HepG2 (cell line): ENCODE data around the gene ADCY9. TPM values are rescaled to one million over a fixed set of nuclear protein-coding genes. Genes with fewer than 3 reads are reported as not detected.

Experiments
- ATAC-seq: fragments of 200-7000 bp; cut with Tn5 transposase; 3 replicates; pipeline ENCODE4 v1.9.1; 2020; ENCODE audit warnings: mild to moderate bottlenecking, moderate library complexity
- BruUV-seq: library from RNA; stranded (reverse); fragments of 400-500 nt; replicated peaks from 2 replicates; lab custom pipeline; 2021; lab: Mats Ljungman, UMichigan
- CTCF ChIA-PET: fragments of 300-600 bp; formaldehyde crosslinking; extraction: SDS; loops from one replicate; lab custom pipeline; 2021; ENCODE audit warnings: low total read pairs, inconsistent platforms, low intra/inter-chr PET ratio; lab: Yijun Ruan, JAX
- POLR2A ChIA-PET: fragments of 350-600 bp; sonication (Branson Sonifier 250); formaldehyde crosslinking; loops from one replicate; lab custom pipeline; 2020; ENCODE audit warnings: antibody characterized with exemption, inconsistent platforms; lab: Yijun Ruan, JAX
- DNase-seq: peaks from one replicate; pipeline ENCODE4 v3.0.0-alpha.2; 2015; ENCODE audit warnings: low spot score
- FAIRE-seq: peaks from 3 replicates; lab custom pipeline; 2011; peaks lifted over from hg19 to GRCh38; lab: Jason Lieb, UNC
- H2AFZ ChIP-seq: one replicate; pipeline ENCODE4 v1.6.1; 2011; ENCODE audit warnings: low read length, inconsistent platforms
- H3K27ac ChIP-seq: fragments of 300-600 bp; 3 replicates; pipeline ENCODE4 v1.8.0; 2011; ENCODE audit warnings: mixed run types, mild to moderate bottlenecking, mixed read lengths, low read length, inconsistent platforms; ENCODE audit not compliant: insufficient read depth; ENCODE audit errors: extremely low read length
- H3K27me3 ChIP-seq, 2 experiments: fragments of 200-600 bp in 1 of 2; 2 replicates in 1 of 2; 3 replicates in 1 of 2; pipeline versions ENCODE4 v1.6.0 to v1.8.0; 2011; ENCODE audit warnings: low read length in 2 of 2, mild to moderate bottlenecking in 2 of 2, moderate library complexity in 2 of 2, inconsistent platforms in 1 of 2; ENCODE audit not compliant: insufficient read depth in 2 of 2, control insufficient read depth in 1 of 2
- H3K36me3 ChIP-seq, 2 experiments: fragments of 200-600 bp in 1 of 2; replicated peaks in 1 of 2; 2 replicates in 1 of 2; 3 replicates in 1 of 2; pipeline versions ENCODE4 v1.5.1 to v1.8.0; 2011; ENCODE audit warnings: low read length in 2 of 2, inconsistent platforms in 1 of 2; ENCODE audit not compliant: insufficient read depth in 2 of 2, control insufficient read depth in 1 of 2
- H3K4me1 ChIP-seq: 2 replicates; pipeline ENCODE4 v1.5.1; 2012; ENCODE audit warnings: low read length, inconsistent platforms; ENCODE audit not compliant: insufficient read depth
- H3K4me2 ChIP-seq: 2 replicates; pipeline ENCODE4 v1.6.0; 2011; ENCODE audit warnings: low read depth, low read length, inconsistent platforms
- H3K4me3 ChIP-seq, 3 experiments: fragments of 200-600 bp in 1 of 3; sonication (generic), shearing (Covaris generic) in 1 of 3; replicated peaks in 1 of 3; 2 replicates each; pipeline ENCODE4 v1.5.1; 2011 to 2016; ENCODE audit warnings: low read length in 3 of 3, inconsistent platforms in 2 of 3, low read depth in 2 of 3, mild to moderate bottlenecking in 2 of 3, control low read depth in 1 of 3, mixed read lengths in 1 of 3; ENCODE audit not compliant: insufficient read depth in 1 of 3
- H3K79me2 ChIP-seq: one replicate; pipeline ENCODE4 v1.6.1; 2011; ENCODE audit warnings: low read length, inconsistent platforms; ENCODE audit not compliant: insufficient read depth
- H3K9ac ChIP-seq: 2 replicates; pipeline ENCODE4 v1.6.0; 2011; ENCODE audit warnings: mild to moderate bottlenecking, low read depth, low read length, inconsistent platforms; ENCODE audit not compliant: insufficient read depth
- H3K9me3 ChIP-seq: 2 replicates; pipeline ENCODE4 v1.5.1; 2012; ENCODE audit warnings: mild to moderate bottlenecking, low read length
- H4K20me1 ChIP-seq: 2 replicates; pipeline ENCODE4 v1.6.0; 2011; ENCODE audit warnings: inconsistent platforms, mild to moderate bottlenecking, low read length, moderate library complexity; ENCODE audit not compliant: insufficient read depth
- CEBPB ChIP-seq: IDR thresholded peaks from 2 replicates; pipeline ENCODE4 v1.6.1; 2011; ENCODE audit warnings: low read depth, low read length, improper control_type of control experiment, borderline replicate concordance
- HES4 ChIP-seq: sonication (generic); formaldehyde crosslinking; IDR thresholded peaks from 2 replicates; pipeline ENCODE4 v1.9.0; 2021; ENCODE audit warnings: mild to moderate bottlenecking, missing genetic modification reagents, borderline replicate concordance
- MATR3 ChIP-seq: sonication (generic); formaldehyde crosslinking; IDR thresholded peaks from 2 replicates; pipeline ENCODE4 v1.4.0; 2020; ENCODE audit warnings: missing genetic modification reagents
- MYC ChIP-seq: sonication (generic); formaldehyde crosslinking; IDR thresholded peaks from 2 replicates; pipeline ENCODE4 v1.9.0; 2021; ENCODE audit warnings: missing genetic modification reagents, borderline replicate concordance
- SMARCE1 ChIP-seq: fragments of 450-650 bp; IDR thresholded peaks from 2 replicates; pipeline ENCODE4 v1.6.1; 2017; ENCODE audit warnings: borderline replicate concordance
- SRSF9 ChIP-seq: fragments of 200-400 bp; formaldehyde crosslinking; IDR thresholded peaks from 2 replicates; pipeline ENCODE4 v1.6.1; 2018; ENCODE audit warnings: borderline replicate concordance, mild to moderate bottlenecking, low read depth, low read length; ENCODE audit not compliant: insufficient read depth, poor library complexity, severe bottlenecking
- ZBTB38 ChIP-seq: sonication (generic); formaldehyde crosslinking; IDR thresholded peaks from 2 replicates; pipeline ENCODE4 v1.5.1; 2020; ENCODE audit warnings: mild to moderate bottlenecking, missing genetic modification reagents
- ZNF460 ChIP-seq: sonication (generic); formaldehyde crosslinking; IDR thresholded peaks from 2 replicates; pipeline ENCODE4 v1.5.1; 2020; ENCODE audit warnings: missing genetic modification reagents, mild to moderate bottlenecking, borderline replicate concordance
- ZNF552 ChIP-seq: sonication (generic); formaldehyde crosslinking; IDR thresholded peaks from 2 replicates; pipeline ENCODE4 v1.9.0; 2022; ENCODE audit warnings: missing genetic modification reagents, mild to moderate bottlenecking, borderline replicate concordance
- ZNF761 ChIP-seq: sonication (generic); formaldehyde crosslinking; conservative IDR thresholded peaks from 2 replicates; pipeline ENCODE4 v1.4.0; 2020; ENCODE audit warnings: mild to moderate bottlenecking, missing genetic modification reagents
- ZSCAN9 ChIP-seq: IDR thresholded peaks from 2 replicates; pipeline ENCODE4 v1.6.1; 2016; ENCODE audit warnings: borderline replicate concordance
- WGBS: methylation state at CpG from one replicate; pipeline ENCODE4 v1.1.6; 2017; ENCODE audit warnings: low lambda C conversion rate; 5-methylcytosine and 5-hydroxymethylcytosine counted together
- in situ Hi-C: cut with HindIII; loops from 2 replicates; pipeline ENCODE4 v1.10.0; 2017; ENCODE audit warnings: low pct_unique_long_range_greater_than_20kb; ENCODE audit not compliant: extremely low pct_ligation_motif_present
- intact Hi-C: fragments of 100-400 bp; cut with micrococcal nuclease; formaldehyde crosslinking; loops from one replicate; pipeline ENCODE4 v1.10.0; 2022; ENCODE audit not compliant: unreplicated experiment
- polyA plus RNA-seq, 8 experiments: library from polyadenylated mRNA; depleted of rRNA in 3 of 8; stranded (reverse) in 7 of 8; unstranded in 1 of 8; fragments of >200 nt; fragmentation: Illumina TruSeq in 4 of 8; extraction: Trizol in 4 of 8; gene quantifications; 2 replicates each; pipeline versions ENCODE4 v1.2.1 to v1.2.3, GENCODE V29; 2011 to 2016; ENCODE audit warnings: low read depth in 4 of 8, missing spikeins in 1 of 8, mixed read lengths in 1 of 8; ENCODE audit not compliant: insufficient read depth in 1 of 8
- total RNA-seq, 5 experiments: library from RNA; depleted of rRNA; stranded (reverse); fragments of >200 nt; fragmentation: Illumina TruSeq; extraction: Trizol; gene quantifications; 2 replicates each; pipeline ENCODE4 v1.2.3, GENCODE V29; 2016; ENCODE audit warnings: low read depth in 1 of 5
- TF ChIP-seq, protein P1 (sequence below): sonication (generic); formaldehyde crosslinking; IDR thresholded peaks from 2 replicates; pipeline ENCODE4 v1.5.0; 2020; ENCODE audit warnings: mild to moderate bottlenecking, missing genetic modification reagents, borderline replicate concordance
- TF ChIP-seq, protein P2 (sequence below): sonication (generic); formaldehyde crosslinking; IDR thresholded peaks from 2 replicates; pipeline ENCODE4 v1.4.0; 2020; ENCODE audit warnings: mild to moderate bottlenecking, low read depth, missing genetic modification reagents
- TF ChIP-seq, protein P3 (sequence below): sonication (generic); formaldehyde crosslinking; IDR thresholded peaks from 2 replicates; pipeline ENCODE4 v1.4.0; 2020; ENCODE audit warnings: missing genetic modification reagents, mild to moderate bottlenecking, borderline replicate concordance

The ADCY9 gene
- total and polyA plus RNA-seq, 2 of the 13 experiments (the other 11 are each of a cell fraction or from before 2014, with no cell fraction given) = 11.2 to 13.9 TPM

DNA sequence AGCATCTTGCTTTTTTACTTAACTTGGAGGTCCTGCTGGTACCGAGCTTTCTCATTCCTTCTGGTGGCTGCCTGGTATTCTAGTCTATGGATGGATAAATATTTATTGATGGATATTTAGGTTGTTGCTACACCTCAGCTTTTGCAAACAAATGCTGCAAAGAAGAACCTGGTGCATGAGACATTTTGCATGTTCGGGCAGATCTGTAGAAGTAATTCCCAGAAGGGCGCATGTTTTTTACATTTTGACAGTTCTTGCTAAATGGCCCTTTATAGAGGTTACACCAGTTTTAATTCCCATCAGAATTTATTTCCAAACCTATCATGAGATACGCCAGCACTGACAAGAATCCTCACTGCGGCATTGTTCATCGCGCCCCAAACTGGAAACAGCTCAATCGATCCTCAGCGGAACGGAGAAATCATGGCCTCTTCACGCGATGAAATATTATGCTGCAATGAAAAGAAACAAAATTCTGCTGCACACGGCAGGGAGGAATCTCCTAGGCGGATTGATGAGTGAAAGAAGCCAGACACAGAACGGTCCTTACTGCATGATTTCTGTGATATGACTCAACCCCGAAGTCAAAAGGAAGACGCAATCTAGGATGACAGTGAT is 167.8 kb downstream of the ADCY9 start:
- no peaks in the 10 kb centered on the region for H3K36me3 ChIP-seq
- H4K20me1 ChIP-seq = no peaks in the 10 kb centered on the region
- no peaks in the 10 kb centered on the region for H3K9me3 ChIP-seq
- peaks cover 0 to under 1% of the 10 kb centered on the region in 2 experiments; a peak in 1 of 5 replicates for H3K27me3 ChIP-seq
- ChIA-PET CTCF (no interaction called here), POLR2A (interaction anchor here (0.6 kb wide), 1 partner anchor 19 kb away, joined by 4 read pairs; no protein-coding TSS in a partner anchor)
- DNase-seq (no peak), ATAC-seq (no peak), FAIRE-seq (no peak)
- 75% methylated on average over 17 of the region's 17 CpGs for WGBS
- TF ChIP-seq SRSF9 (no peak), MATR3 (CRISPR knock-in tag) (no peak), MYC (CRISPR knock-in tag) (no peak), ZSCAN9 (CRISPR knock-in tag) (no peak), ZBTB38 (CRISPR knock-in tag) (no peak), ZNF460 (CRISPR knock-in tag) (no peak), SMARCE1 (no peak), CEBPB (no peak), ZNF761 (CRISPR knock-in tag) (no peak), ZNF552 (CRISPR knock-in tag) (no peak), HES4 (CRISPR knock-in tag) (no peak)
- TF ChIP-seq, protein P1, sequence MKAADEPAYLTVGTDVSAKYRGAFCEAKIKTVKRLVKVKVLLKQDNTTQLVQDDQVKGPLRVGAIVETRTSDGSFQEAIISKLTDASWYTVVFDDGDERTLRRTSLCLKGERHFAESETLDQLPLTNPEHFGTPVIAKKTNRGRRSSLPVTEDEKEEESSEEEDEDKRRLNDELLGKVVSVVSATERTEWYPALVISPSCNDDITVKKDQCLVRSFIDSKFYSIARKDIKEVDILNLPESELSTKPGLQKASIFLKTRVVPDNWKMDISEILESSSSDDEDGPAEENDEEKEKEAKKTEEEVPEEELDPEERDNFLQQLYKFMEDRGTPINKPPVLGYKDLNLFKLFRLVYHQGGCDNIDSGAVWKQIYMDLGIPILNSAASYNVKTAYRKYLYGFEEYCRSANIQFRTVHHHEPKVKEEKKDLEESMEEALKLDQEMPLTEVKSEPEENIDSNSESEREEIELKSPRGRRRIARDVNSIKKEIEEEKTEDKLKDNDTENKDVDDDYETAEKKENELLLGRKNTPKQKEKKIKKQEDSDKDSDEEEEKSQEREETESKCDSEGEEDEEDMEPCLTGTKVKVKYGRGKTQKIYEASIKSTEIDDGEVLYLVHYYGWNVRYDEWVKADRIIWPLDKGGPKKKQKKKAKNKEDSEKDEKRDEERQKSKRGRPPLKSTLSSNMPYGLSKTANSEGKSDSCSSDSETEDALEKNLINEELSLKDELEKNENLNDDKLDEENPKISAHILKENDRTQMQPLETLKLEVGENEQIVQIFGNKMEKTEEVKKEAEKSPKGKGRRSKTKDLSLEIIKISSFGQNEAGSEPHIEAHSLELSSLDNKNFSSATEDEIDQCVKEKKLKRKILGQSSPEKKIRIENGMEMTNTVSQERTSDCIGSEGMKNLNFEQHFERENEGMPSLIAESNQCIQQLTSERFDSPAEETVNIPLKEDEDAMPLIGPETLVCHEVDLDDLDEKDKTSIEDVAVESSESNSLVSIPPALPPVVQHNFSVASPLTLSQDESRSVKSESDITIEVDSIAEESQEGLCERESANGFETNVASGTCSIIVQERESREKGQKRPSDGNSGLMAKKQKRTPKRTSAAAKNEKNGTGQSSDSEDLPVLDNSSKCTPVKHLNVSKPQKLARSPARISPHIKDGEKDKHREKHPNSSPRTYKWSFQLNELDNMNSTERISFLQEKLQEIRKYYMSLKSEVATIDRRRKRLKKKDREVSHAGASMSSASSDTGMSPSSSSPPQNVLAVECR (CRISPR knock-in tag) = no peak
- TF ChIP-seq, protein P2, sequence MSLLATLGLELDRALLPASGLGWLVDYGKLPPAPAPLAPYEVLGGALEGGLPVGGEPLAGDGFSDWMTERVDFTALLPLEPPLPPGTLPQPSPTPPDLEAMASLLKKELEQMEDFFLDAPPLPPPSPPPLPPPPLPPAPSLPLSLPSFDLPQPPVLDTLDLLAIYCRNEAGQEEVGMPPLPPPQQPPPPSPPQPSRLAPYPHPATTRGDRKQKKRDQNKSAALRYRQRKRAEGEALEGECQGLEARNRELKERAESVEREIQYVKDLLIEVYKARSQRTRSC (CRISPR knock-in tag) = no peak
- TF ChIP-seq, protein P3, sequence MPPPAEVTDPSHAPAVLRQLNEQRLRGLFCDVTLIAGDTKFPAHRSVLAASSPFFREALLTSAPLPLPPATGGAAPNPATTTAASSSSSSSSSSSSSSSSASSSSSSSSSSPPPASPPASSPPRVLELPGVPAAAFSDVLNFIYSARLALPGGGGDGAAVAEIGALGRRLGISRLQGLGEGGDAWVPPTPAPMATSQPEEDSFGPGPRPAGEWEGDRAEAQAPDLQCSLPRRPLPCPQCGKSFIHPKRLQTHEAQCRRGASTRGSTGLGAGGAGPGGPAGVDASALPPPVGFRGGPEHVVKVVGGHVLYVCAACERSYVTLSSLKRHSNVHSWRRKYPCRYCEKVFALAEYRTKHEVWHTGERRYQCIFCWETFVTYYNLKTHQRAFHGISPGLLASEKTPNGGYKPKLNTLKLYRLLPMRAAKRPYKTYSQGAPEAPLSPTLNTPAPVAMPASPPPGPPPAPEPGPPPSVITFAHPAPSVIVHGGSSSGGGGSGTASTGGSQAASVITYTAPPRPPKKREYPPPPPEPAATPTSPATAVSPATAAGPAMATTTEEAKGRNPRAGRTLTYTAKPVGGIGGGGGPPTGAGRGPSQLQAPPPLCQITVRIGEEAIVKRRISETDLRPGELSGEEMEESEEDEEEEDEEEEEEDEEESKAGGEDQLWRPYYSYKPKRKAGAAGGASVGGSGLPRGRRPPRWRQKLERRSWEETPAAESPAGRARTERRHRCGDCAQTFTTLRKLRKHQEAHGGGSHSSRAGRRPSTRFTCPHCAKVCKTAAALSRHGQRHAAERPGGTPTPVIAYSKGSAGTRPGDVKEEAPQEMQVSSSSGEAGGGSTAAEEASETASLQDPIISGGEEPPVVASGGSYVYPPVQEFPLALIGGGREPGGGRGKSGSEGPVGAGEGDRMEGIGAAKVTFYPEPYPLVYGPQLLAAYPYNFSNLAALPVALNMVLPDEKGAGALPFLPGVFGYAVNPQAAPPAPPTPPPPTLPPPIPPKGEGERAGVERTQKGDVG (CRISPR knock-in tag) = no peak
- in situ Hi-C loops = no loop called here
- no peak overlapping the region for H3K4me3 ChIP-seq
- H3K79me2 ChIP-seq = no peaks in the 10 kb centered on the region
- H3K4me1 ChIP-seq = no peaks in the 10 kb centered on the region; the same call in 1 of the 2 replicates
- BruUV-seq = no TSS peak
- H2AFZ ChIP-seq = no peak overlapping the region
- no peak overlapping the region for H3K9ac ChIP-seq
- intact Hi-C loops = no loop called here
- no peak overlapping the region for H3K27ac ChIP-seq
- H3K4me2 ChIP-seq = no peak overlapping the region
